H9 (cell line): ENCODE data around the gene DPM2. TPM values are rescaled to one million over a fixed set of nuclear protein-coding genes. Genes with fewer than 3 reads are reported as not detected.

Source experiments
- DNase-seq: peaks from one replicate; pipeline ENCODE4 v3.0.0-alpha.2; 2017
- H2AFZ ChIP-seq: one replicate; pipeline ENCODE4 v1.6.1; 2013; ENCODE audit warnings: mild to moderate bottlenecking, low read length, control low read depth, moderate library complexity
- H2AK5ac ChIP-seq: 2 replicates; pipeline ENCODE4 v1.6.1; 2013; ENCODE audit warnings: low read length, control low read depth, mixed read lengths; ENCODE audit not compliant: insufficient read length
- H2BK120ac ChIP-seq: one replicate; pipeline ENCODE4 v1.6.1; 2013; ENCODE audit warnings: low read depth, mild to moderate bottlenecking, low read length, control low read depth, inconsistent platforms; ENCODE audit not compliant: poor library complexity, severe bottlenecking
- H2BK12ac ChIP-seq: 2 replicates; pipeline ENCODE4 v1.6.1; 2013; ENCODE audit warnings: low read length, control low read depth, mixed read lengths, low read depth; ENCODE audit not compliant: insufficient read length
- H2BK15ac ChIP-seq: 2 replicates; pipeline ENCODE4 v1.6.1; 2013; ENCODE audit warnings: low read depth, low read length, control low read depth
- H2BK20ac ChIP-seq: one replicate; pipeline ENCODE4 v1.6.1; 2013; ENCODE audit warnings: low read depth, mild to moderate bottlenecking, low read length, control low read depth, inconsistent platforms; ENCODE audit not compliant: poor library complexity, severe bottlenecking
- H2BK5ac ChIP-seq: 2 replicates; pipeline ENCODE4 v1.6.1; 2013; ENCODE audit warnings: low read length, control low read depth, mixed read lengths; ENCODE audit not compliant: insufficient read length
- H3K14ac ChIP-seq: 2 replicates; pipeline ENCODE4 v1.6.1; 2013; ENCODE audit warnings: low read length, control low read depth; ENCODE audit not compliant: insufficient read depth
- H3K18ac ChIP-seq: 2 replicates; pipeline ENCODE4 v1.6.1; 2013; ENCODE audit warnings: low read depth, mild to moderate bottlenecking, mixed read lengths, low read length, control low read depth; ENCODE audit not compliant: insufficient read length
- H3K23ac ChIP-seq: 2 replicates; pipeline ENCODE4 v1.6.1; 2013; ENCODE audit warnings: low read length, control low read depth, mixed read lengths, low read depth; ENCODE audit not compliant: insufficient read length
- H3K23me2 ChIP-seq: 2 replicates; pipeline ENCODE4 v1.6.1; 2013; ENCODE audit warnings: low read depth, mild to moderate bottlenecking, mixed read lengths, low read length, control low read depth; ENCODE audit not compliant: insufficient read length, poor library complexity, severe bottlenecking
- H3K27ac ChIP-seq: 2 replicates; pipeline ENCODE4 v1.5.1; 2013; ENCODE audit warnings: low read length, control low read depth, mixed read lengths, low read depth; ENCODE audit not compliant: insufficient read length
- H3K27me3 ChIP-seq: 2 replicates; pipeline ENCODE4 v1.6.1; 2013; ENCODE audit warnings: low read length, control low read depth, inconsistent platforms; ENCODE audit not compliant: insufficient read depth
- H3K4ac ChIP-seq: 2 replicates; pipeline ENCODE4 v1.6.1; 2013; ENCODE audit warnings: low read depth, mild to moderate bottlenecking, control low read depth, inconsistent platforms, low read length, moderate library complexity
- H3K4me1 ChIP-seq: 2 replicates; pipeline ENCODE4 v1.6.1; 2013; ENCODE audit warnings: low read length, control low read depth, inconsistent platforms; ENCODE audit not compliant: insufficient read depth
- H3K4me2 ChIP-seq: 2 replicates; pipeline ENCODE4 v1.6.1; 2013; ENCODE audit warnings: low read length, control low read depth, mixed read lengths; ENCODE audit not compliant: insufficient read length, insufficient read depth
- H3K56ac ChIP-seq: 2 replicates; pipeline ENCODE4 v1.6.1; 2013; ENCODE audit warnings: low read depth, mild to moderate bottlenecking, mixed read lengths, low read length, control low read depth; ENCODE audit not compliant: insufficient read length
- H3K79me1 ChIP-seq: 2 replicates; pipeline ENCODE4 v1.6.1; 2013; ENCODE audit warnings: low read depth, mild to moderate bottlenecking, moderate library complexity, low read length, control low read depth, inconsistent platforms; ENCODE audit not compliant: insufficient read depth, poor library complexity, severe bottlenecking
- H3K79me2 ChIP-seq: 2 replicates; pipeline ENCODE4 v1.6.1; 2013; ENCODE audit warnings: low read length, control low read depth, inconsistent platforms; ENCODE audit not compliant: insufficient read depth
- H3K9ac ChIP-seq: 2 replicates; pipeline ENCODE4 v1.6.1; 2013; ENCODE audit warnings: low read length, control low read depth, mixed read lengths; ENCODE audit not compliant: insufficient read length; ENCODE audit errors: extremely low read depth
- H3K9me3 ChIP-seq: one replicate; pipeline ENCODE4 v1.6.1; 2013; ENCODE audit warnings: low read depth, low read length, inconsistent platforms; ENCODE audit not compliant: control insufficient read depth
- H3T11ph ChIP-seq: one replicate; pipeline ENCODE4 v1.6.1; 2013; ENCODE audit warnings: mild to moderate bottlenecking, low read length, control low read depth, inconsistent platforms
- H4K20me1 ChIP-seq: one replicate; pipeline ENCODE4 v1.6.1; 2013; ENCODE audit not compliant: control insufficient read depth, insufficient read length, insufficient read depth
- H4K5ac ChIP-seq: 2 replicates; pipeline ENCODE4 v1.6.1; 2013; ENCODE audit warnings: low read depth, mild to moderate bottlenecking, mixed read lengths, low read length, control low read depth; ENCODE audit not compliant: insufficient read length
- H4K8ac ChIP-seq: replicated peaks from 2 replicates; pipeline ENCODE4 v1.6.1; 2013; ENCODE audit warnings: low read length, control low read depth, mixed read lengths, low read depth; ENCODE audit not compliant: insufficient read length
- H4K91ac ChIP-seq: 2 replicates; pipeline ENCODE4 v1.6.1; 2013; ENCODE audit warnings: low read depth, mild to moderate bottlenecking, moderate library complexity, mixed read lengths, low read length, control low read depth; ENCODE audit not compliant: insufficient read length
- H3K27ac Mint-ChIP-seq, 3 experiments: 2 replicates in 2 of 3; 3 replicates in 1 of 3; pipeline ENCODE4 v1.8.0; 2020 to 2021; ENCODE audit warnings: mixed read lengths in 3 of 3, mild to moderate bottlenecking in 1 of 3, moderate library complexity in 1 of 3
- H3K27me3 Mint-ChIP-seq: 2 replicates; pipeline ENCODE4 v1.8.0; 2021; ENCODE audit warnings: low read depth, mild to moderate bottlenecking, moderate library complexity, mixed read lengths
- H3K36me3 Mint-ChIP-seq, 3 experiments: 2 replicates in 2 of 3; 3 replicates in 1 of 3; pipeline ENCODE4 v1.8.0; 2020 to 2021; ENCODE audit warnings: low read depth in 3 of 3, mixed read lengths in 3 of 3; ENCODE audit not compliant: insufficient read depth in 1 of 3
- H3K4me1 Mint-ChIP-seq, 2 experiments: 2 replicates each; pipeline ENCODE4 v1.8.0; 2020; ENCODE audit warnings: mixed read lengths in 2 of 2
- H3K4me3 Mint-ChIP-seq, 2 experiments: 2 replicates in 1 of 2; 3 replicates in 1 of 2; pipeline ENCODE4 v1.8.0; 2020 to 2021; ENCODE audit warnings: mild to moderate bottlenecking in 2 of 2, mixed read lengths in 2 of 2, moderate library complexity in 1 of 2
- H3K9me3 Mint-ChIP-seq, 2 experiments: 2 replicates in 1 of 2; 3 replicates in 1 of 2; pipeline ENCODE4 v1.8.0; 2020; ENCODE audit warnings: mild to moderate bottlenecking in 2 of 2, mixed read lengths in 2 of 2, moderate library complexity in 1 of 2
- CTCF ChIP-seq: fragments of 200-600 bp; sonication (generic); conservative IDR thresholded peaks from 3 replicates; pipeline ENCODE4 v1.8.0; 2021; ENCODE audit warnings: antibody characterized with exemption, mild to moderate bottlenecking
- WGBS: extraction: QIAGEN DNeasy Blood & Tissue Kit; methylation state at CpG from one replicate; pipeline ENCODE4 v1.1.7; 2013; ENCODE audit warnings: missing lambda C conversion rate, low lambda C conversion rate, mixed read lengths; ENCODE audit not compliant: insufficient read length; ENCODE audit errors: extremely low coverage; 5-methylcytosine and 5-hydroxymethylcytosine counted together
- total RNA-seq: library from RNA; stranded (reverse); gene quantifications from 2 replicates; pipeline ENCODE4 v1.2.1, GENCODE V29; 2021

The DPM2 gene
- total RNA-seq, 1 experiment from 2014 or later = 46.1 TPM

- H3K4me3 Mint-ChIP-seq = no peak overlapping the region; a peak in 1 of 5 replicates
These were observed 36.5 kb upstream of the DPM2 start for GRCh38 chr9:127974001-127974768.

More at GRCh38 chr9:127974001-127974768, 36.5 kb upstream of the DPM2 start:
- Histone ChIP-seq H3K14ac (no peak overlapping the region), H3K23ac (no peak overlapping the region), H3T11ph (no peak overlapping the region), H4K8ac (no peak overlapping the region), H2BK5ac (no peak overlapping the region), H3K79me1 (peaks cover 9% of the 10 kb centered on the region), H3K4ac (no peak overlapping the region), H3K4me2 (no peak overlapping the region), H3K27me3 (no peaks in the 10 kb centered on the region), H3K18ac (no peak overlapping the region), H2AK5ac (no peak overlapping the region), H3K23me2 (peaks cover 4% of the 10 kb centered on the region), H3K4me1 (peaks cover 9% of the 10 kb centered on the region; the same call in 1 of the 2 replicates), H2BK15ac (no peak overlapping the region), H3K27ac (no peak overlapping the region), H2BK20ac (no peak overlapping the region), H3K9me3 (no peaks in the 10 kb centered on the region), H2BK120ac (no peak overlapping the region), H3K9ac (no peak overlapping the region), H3K56ac (no peak overlapping the region), H4K20me1 (peaks cover 4% of the 10 kb centered on the region), H2AFZ (no peak overlapping the region), H4K91ac (no peak overlapping the region), H3K79me2 (peaks cover 60% of the 10 kb centered on the region; the same call in 1 of the 2 replicates), H2BK12ac (no peak overlapping the region), H4K5ac (no peak overlapping the region)
- WGBS = no CpG with 5 or more reads among the region's 12 CpGs
- H3K27ac Mint-ChIP-seq = peak overlapping the region; percentile 82 to 84 (median 84); a peak in 4 of 7 replicates
- DNase-seq = peak; percentile 26
- H3K4me1 Mint-ChIP-seq = peaks cover 68 to 83% of the 10 kb centered on the region in 2 experiments
- TF ChIP-seq CTCF = no peak
- peaks cover 0 to 15% (median 0%) of the 10 kb centered on the region in 3 experiments; a peak in 2 of 7 replicates for H3K36me3 Mint-ChIP-seq
- H3K27me3 Mint-ChIP-seq = no peaks in the 10 kb centered on the region; the same call in 1 of the 2 replicates
- H3K9me3 Mint-ChIP-seq = no peaks in the 10 kb centered on the region; a peak in 1 of 5 replicates
